D721Med (cell line): ENCODE measurements around the gene LMX1B.
A peak's percentile ranks its signal among the peaks of the same experiment; 100 is the strongest.

ENCODE experiments used
- DNase-seq: peaks from one replicate; pipeline ENCODE4 v3.0.0; 2011; ENCODE audit warnings: low spot score; ENCODE audit not compliant: insufficient read length
- FAIRE-seq: peaks from 2 replicates; lab custom pipeline; 2011; peaks lifted over from hg19 to GRCh38; lab: Jason Lieb, UNC
- TF ChIP-seq, protein P1 (sequence below): IDR thresholded peaks from 2 replicates; pipeline ENCODE4 v1.5.1; 2012; ENCODE audit warnings: mild to moderate bottlenecking, control low read depth; ENCODE audit not compliant: insufficient read depth; ENCODE audit errors: missing control alignments

LMX1B gene

GRCh38 chr9:126618190-126618584 lies 4.5 kb downstream of the LMX1B start:
- DNase-seq (no peak), FAIRE-seq (no peak)
- TF ChIP-seq, protein P1, sequence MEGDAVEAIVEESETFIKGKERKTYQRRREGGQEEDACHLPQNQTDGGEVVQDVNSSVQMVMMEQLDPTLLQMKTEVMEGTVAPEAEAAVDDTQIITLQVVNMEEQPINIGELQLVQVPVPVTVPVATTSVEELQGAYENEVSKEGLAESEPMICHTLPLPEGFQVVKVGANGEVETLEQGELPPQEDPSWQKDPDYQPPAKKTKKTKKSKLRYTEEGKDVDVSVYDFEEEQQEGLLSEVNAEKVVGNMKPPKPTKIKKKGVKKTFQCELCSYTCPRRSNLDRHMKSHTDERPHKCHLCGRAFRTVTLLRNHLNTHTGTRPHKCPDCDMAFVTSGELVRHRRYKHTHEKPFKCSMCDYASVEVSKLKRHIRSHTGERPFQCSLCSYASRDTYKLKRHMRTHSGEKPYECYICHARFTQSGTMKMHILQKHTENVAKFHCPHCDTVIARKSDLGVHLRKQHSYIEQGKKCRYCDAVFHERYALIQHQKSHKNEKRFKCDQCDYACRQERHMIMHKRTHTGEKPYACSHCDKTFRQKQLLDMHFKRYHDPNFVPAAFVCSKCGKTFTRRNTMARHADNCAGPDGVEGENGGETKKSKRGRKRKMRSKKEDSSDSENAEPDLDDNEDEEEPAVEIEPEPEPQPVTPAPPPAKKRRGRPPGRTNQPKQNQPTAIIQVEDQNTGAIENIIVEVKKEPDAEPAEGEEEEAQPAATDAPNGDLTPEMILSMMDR = no peak

DNA sequence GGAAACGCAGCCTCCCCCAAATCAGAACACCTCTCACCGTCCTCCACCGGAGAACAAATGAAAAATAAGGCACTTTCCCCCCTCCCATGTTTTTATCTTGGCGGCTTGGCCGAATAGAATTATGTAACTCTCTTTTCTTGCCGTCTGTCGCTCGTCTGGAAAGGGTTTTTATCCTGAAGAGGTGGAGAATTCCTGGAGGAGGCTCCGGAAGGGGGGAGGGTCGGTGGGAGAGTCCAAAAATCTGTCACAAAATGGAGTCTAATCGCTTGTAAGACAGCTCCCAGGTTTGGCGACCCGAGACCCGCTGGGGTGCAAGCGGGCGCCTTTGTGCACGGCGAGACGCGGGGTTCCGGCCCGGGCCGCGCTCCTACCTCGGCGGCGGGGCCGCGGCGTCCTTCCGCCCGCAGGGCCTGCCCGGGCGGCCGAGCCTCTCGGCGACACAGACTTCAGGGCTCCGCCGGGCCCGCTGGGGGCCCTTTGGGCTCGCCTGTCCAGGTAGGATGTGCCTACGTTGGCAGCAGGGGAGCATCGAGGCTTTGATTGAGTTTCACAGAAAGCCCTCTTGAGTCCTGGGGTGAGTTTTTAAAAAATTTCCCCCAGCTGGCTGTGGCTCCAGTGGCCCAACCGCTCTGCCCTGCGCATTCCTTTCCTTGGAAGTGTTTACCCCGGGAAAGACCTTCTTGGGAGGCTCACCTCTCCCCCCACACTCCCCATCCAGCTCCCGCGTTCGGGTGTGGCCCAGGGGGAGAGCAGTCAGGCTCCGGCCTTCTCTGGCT lies 5.0 kb downstream of the LMX1B start:
- no peak for FAIRE-seq
- TF ChIP-seq, protein P1 = no peak
- peak; percentile 12 for DNase-seq

DNA sequence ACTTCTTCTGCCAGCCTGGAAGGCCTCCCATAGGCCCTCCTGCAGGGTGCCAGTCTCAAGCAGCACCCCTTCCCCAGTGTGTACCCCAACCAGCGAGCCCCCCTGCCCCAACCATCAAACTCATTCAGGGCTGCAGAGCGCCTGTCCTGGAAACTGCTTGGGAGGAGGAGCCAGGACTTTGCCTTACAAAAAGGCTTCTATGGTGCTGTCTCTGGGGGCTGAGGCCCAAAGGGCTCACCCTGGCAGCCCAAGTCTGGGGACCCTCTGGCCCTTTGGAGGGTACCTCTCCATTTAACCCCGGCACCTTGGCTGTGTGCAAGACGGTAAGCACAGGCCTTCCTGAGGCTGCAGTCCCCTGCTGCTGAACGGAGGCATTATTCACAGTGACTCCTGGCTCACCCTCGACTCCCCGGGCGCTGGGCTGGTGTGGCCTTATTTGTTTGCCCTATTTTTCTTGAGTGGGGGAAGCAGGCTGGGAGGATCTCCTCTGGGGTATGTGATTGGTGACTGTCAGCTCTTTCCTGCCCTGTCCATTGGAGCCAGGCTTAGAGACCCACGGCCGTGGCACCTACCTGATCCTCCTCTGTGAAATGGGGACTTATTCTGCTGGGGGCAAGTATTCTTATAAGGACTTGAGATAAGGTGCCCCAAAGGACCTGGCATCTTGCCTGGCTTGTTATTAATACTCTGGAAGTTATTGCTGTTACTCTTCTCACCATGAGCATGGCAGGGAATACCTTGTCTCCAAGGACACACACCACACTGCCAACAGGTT lies 5.8 kb downstream of the LMX1B start:
- TF ChIP-seq, protein P1 = no peak
- peak; percentile 8 for DNase-seq
- FAIRE-seq = no peak

- TF ChIP-seq, protein P1 = no peak
- DNase-seq = no peak
- FAIRE-seq = no peak
These were observed 6.8 kb downstream of the LMX1B start for GRCh38 chr9:126620478-126620877.

- no peak for FAIRE-seq
- DNase-seq = peak; percentile 8
- TF ChIP-seq, protein P1 = no peak
These were observed 7.6 kb downstream of the LMX1B start for GRCh38 chr9:126621061-126621918.

DNA sequence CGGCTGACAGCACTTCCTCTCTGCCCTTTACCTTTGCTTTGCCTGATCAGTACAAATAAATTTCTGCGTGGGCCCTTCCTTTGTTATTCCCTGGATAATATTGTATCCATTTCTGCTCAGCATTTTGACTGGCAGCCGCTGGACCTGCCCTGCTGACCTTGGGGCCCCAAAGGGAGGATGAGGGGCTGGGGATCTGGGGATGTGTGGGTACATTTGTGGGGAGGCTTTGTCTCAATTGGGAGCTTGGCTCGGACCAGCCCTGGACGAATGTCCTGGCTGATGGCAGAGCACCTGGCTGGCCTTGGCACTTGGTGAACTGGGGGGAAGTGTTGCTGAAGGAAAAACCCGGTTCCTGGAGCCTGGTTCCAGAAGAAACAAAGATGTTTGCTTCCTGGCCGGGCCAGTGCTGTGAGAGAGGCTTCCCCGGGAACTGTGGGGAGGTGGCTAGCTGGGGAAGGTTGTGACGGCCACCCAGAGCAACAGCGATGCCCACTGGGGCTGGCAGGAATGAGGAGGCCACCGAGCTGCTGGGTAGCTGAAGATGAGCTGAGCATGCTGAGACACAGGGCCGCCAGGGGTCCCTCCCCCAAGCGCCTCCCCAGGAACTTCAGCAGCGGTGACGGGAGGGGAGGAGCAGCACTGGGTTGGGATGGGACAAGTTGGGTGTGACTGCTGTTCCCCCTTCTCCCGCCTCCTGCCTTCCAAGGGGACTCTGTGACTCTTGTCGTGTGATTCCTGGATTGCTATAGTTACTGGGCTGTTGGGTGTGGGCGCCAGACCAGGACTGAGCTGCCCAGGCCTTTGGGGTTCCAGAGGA lies 8.4 kb downstream of the LMX1B start:
- peak; percentile 11 for DNase-seq
- no peak for FAIRE-seq
- TF ChIP-seq, protein P1 = no peak
